A673 (cell line): ENCODE data around the gene TASP1.

Source experiments
- CTCF ChIP-seq: fragments of 300-800, 200-600 bp; sonication (generic); conservative IDR thresholded peaks from 2 replicates; pipeline ENCODE4 v1.5.1; 2017; ENCODE audit warnings: low read depth, mild to moderate bottlenecking, antibody characterized with exemption, low read length, moderate library complexity, mixed read lengths
- EZH2 ChIP-seq: fragments of 200-600 bp; sonication (generic); IDR thresholded peaks from 2 replicates; pipeline ENCODE4 v1.6.1; 2017; ENCODE audit warnings: borderline replicate concordance, low read depth, mild to moderate bottlenecking, mixed read lengths, antibody characterized with exemption, low read length; ENCODE audit not compliant: poor library complexity, severe bottlenecking

- TF ChIP-seq CTCF (no peak), EZH2 (no peak)
These were observed 84.0 kb downstream of the TASP1 start for GRCh38 chr20:13554706-13555105.
